ENCODE data around the gene SH3BP2.

DNA sequence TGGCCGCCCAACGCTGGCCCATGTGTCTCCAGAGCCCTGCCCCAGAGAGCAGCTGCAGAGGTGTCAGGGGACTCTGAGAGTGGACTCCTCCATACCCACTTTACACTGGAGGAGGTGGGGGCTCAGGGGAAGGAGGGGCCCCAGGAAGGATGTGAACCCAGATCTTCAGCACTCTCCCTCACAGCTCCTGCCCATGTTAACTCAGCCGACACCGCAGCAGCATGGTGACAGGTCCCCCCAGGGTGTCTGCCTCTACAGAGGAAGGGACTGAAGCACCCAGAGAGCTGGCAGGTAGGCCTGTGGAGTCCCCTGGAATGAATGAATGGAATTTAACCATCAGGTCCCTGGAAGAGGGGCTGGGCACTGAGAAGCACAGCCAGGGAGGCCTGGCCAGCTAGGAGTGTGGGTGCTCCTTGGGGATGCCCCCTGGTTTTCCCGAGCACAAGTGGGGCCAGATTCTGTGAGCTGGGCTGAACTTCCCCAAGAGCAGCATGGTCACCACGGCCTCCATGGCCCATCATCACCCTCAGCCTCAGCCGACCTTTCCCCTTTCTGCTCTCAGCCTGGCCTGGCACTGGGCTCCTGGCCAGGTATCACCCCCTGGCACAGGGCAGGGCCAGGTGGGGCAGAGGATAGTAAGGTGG, 21.9 kb downstream of the SH3BP2 start:
- peak in 1 of 3 donors; percentile 57 for TF ChIP-seq POLR2AphosphoS5 (IDR thresholded peaks at IDR 0.05)
- TF ChIP-seq, protein P1, sequence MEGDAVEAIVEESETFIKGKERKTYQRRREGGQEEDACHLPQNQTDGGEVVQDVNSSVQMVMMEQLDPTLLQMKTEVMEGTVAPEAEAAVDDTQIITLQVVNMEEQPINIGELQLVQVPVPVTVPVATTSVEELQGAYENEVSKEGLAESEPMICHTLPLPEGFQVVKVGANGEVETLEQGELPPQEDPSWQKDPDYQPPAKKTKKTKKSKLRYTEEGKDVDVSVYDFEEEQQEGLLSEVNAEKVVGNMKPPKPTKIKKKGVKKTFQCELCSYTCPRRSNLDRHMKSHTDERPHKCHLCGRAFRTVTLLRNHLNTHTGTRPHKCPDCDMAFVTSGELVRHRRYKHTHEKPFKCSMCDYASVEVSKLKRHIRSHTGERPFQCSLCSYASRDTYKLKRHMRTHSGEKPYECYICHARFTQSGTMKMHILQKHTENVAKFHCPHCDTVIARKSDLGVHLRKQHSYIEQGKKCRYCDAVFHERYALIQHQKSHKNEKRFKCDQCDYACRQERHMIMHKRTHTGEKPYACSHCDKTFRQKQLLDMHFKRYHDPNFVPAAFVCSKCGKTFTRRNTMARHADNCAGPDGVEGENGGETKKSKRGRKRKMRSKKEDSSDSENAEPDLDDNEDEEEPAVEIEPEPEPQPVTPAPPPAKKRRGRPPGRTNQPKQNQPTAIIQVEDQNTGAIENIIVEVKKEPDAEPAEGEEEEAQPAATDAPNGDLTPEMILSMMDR (IDR thresholded peaks at IDR 0.05 in 8 of 11, conservative IDR thresholded peaks at IDR 0.05 in 3 of 11): no peak
